DMS79 treated with DMSO at 0.1 percent for 48 hours (cell line): ENCODE data around the gene WDR82.

Source experiments
- DNase-seq: peaks from one replicate; lab custom pipeline; 2025; lab: John Stamatoyannopoulos, UW

WDR82 gene

DNA sequence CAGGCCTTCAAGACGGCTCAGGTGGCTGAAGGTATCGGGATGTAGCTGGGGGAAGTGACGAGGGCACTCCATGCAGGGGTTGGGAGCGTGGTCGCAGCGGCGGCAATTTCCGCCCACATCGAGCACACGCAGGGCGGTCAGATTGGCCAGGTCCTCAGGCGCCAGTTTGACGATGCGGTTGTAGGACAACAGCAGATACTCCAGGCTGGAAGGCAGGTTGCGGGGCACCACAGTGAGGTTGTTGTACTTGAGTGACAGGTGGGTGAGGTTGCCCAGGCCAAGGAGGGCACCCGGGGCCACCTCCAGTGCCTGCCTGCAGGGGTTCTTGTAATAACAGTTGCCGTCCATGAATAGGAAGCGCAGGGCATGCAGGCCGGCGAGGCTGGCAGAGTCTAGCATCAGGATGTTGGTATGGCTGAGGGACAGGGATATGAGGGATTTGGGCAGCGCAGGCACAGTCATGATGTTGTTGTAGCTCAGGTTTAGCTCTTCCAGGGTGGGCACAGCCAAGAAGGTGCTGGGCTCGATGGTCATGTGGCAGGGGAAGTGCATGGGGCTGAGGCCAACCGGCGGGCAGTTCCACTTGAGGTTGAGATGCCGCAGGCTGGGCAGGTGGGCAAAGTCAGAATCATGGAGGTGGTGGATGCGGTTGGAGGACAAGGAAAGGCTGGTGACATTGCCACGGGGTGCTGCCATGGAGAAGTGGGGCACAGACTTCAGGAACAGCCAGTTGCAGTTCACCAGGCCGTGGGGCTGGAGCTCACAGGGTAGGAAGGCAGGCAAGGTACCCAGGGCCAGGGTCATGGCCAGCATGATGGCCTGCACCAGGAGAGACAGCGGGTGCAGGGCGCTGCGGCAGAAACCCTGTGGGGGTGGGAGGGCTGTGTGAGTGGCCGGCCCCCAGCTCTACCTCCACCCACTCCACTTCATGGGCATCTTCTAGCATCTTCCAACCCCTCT, 54.7 kb downstream of the WDR82 start:
- no peak for DNase-seq

DNA sequence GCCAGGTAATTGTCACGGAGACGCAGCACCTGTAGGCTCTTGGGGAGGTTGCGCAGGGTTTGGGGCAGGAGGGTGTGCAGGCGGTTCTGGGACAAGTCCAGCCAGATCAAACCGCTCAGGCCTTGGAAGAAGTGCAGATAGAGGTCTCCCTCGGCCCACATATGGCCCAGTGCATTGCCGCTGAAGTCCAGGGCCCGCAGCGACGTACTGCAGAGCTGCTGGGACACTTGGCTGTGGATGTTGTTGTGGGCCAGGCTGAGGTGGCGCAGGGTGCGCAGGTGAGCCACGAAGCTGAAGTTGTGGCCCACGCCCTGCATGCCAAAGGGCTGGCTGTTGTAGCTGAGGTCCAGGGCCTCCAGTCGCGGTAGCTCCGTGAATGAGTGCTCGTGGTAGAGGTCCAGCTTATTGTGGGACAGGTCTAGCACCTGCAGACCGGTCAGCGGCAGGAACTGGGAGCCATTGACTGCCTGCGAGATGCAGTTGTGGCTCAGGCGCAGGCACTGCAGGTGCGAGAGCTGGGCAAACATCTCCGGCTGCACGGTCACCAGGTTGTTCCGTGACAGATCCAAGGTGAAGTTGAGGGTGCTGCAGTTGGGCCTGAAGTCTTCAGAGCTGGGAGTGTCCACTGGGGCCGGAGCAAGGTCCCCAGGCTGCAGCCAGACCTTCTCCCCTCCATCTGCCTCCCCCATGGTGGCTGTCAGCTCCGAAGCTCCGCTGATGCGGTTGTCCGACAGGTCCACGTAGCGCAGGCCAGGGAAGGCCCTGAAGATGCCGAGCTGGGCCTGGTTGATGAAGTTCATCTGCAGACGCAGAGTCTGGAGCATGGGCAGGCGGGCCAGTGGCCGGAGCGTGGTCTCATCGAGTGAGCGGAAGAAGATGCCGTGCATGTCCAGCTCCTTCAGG, 55.9 kb downstream of the WDR82 start:
- DNase-seq = no peak

DNA sequence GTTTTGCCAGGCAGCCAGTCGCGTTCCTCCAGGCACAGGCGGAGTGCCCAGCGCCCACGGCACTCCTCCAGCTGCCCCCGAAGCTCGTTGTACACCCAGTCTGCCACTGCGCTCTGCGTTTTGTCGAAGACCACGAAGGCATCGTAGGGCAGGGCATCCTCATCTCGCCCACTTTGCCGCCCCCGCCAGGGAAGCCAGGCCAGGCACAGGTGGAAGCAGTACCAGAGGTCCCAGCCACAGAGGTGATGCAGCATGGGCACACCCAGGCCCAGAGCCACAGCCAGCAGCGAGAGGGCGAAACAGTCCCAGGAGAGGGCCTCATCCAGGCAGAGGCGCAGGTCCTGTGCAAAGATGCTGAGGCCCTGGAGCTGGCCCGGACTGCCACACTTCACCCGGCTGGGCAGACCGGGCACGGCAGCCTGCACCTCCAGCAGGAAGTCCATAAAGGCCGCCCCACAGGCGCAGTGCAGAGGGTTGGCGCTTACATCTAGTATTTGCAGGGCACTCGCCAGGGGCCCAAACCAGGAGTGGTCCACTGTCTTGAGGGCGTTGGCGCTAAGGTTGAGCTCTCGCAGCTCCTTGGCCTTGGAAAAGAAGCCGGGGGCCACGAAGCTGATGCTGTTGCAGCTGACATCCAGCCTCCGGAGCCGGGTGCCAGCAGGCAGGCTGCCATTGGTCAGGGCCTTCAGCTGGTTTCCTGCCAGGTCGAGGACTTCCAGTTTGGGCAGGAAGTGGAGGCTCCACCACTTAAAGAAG, 56.7 kb downstream of the WDR82 start:
- DNase-seq = no peak

DNA sequence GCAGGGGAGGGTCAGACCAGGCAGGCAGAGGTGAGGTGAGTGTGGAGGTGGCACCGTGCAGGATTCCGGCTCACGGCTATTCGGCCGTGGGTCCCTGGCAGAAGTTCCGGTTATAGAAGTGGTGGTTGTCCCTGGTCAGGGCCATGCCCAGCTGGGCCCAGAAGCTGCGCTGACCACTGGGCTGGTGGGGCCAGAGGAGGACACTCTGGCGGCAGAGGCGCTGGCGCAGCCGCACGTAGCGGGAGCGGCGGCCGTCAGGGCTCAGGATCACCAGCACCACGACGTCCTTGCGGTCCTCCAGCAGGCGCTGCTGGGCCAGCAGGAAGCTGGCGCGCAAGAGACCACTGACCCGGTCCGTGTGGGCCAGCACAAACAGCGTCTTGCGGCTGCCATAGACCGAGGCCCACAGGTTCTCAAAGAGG, 57.3 kb downstream of the WDR82 start:
- no peak for DNase-seq

DNA sequence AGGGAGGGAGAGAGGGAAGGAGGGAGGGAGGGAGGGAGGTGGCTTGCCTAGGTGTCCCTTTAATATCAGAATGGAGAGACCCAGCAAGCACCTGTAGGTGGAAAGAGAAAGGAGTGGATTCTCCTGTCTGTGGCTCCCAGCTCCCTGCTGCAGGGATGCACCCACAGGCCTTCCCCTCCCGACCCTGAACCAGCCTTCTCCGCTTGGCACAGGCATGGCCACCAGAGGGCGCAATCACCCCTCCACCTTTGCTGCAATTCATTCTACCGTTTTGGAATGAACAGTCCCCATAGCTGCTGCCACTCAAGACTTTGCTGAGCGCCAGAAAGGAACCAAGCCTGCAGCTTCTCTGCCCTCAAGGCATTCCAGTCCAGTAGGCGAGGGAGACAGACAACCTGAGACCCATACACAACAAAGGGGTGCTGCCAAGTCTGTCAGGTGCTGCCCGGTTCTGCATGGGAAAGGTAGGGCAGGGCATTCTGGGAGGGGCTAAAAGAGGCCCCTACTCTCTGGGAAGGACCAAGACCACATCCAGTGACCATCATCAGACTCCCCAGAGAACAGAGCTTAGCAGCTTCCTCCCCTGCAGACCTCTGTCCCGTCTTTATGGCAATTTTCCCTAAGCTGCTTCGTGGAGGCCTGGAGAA, 57.9 kb downstream of the WDR82 start:
- peak; percentile 39 for DNase-seq

DNA sequence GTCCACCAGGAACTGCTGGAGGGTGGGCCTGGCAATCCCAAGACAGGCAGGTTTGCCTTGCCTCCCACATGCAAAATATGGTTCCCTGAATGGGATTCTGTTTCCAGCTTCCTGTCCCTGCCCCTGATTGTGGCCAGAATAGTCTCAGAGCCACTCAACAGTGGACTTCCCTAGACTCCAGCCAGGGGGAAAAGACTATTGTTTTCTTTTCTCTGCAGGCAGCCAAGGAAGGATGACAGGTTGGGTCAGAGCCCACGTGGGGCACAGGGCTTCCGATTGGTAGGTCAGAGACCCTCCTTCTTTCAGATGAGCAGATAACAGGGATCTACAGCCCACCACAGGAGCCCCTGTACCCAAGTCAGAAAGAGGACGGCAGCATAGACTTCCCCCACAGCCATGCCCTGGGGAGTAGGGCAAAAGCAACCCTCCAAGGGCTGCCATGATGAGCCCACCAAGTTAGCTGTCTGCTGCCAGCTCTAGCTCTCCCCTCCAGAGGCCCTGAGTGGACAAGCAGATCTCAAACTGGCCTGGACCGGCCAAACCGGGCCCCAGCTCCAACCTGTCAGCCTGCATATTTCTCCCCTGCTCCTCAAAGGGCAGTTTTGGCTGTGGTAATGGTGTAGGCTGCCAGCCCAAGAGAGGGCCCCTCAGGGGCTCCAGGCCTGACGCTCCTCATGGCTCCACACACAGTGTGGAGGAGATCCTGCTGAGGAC, 59.4 kb downstream of the WDR82 start:
- no peak for DNase-seq

DNA sequence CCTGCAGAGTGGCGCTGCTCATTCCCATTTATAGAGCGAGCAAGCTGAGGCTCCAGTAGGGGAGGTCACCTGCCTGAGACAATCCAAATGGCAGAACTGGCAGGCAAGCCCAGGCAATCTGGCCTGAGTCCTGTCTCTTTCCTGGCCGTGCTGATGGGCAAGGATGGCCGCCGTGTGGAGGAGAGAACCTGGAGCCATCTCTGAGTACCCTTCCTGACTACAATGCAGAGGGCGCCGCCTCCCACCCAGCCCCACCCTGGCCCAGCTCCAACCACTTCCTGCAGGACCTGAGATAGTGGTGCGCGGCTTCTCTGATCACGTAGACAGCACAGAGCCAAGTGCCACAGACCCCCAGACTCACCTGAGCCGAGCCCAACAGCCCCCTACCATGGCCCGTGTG, 60.0 kb downstream of the WDR82 start:
- no peak for DNase-seq

DNA sequence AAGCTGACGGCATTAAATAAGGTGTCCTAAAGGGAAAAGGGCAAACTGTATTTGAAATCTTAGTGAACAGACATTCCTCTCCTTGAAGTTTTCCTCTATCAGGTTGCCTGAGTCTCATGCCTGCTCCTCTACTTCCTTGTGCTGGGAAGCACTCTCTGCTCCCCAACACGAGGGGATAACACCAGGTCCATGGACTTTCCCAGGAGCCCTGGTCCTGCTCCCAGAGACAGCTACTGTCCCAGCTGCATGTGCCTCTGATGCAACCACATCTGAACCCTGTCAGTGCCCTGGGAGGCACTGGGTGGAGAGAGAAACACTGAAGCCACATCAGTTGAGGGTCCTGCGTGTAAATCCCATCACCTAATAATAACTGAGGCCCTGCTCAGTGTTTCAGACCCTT, 60.4 kb downstream of the WDR82 start:
- no peak for DNase-seq

DNA sequence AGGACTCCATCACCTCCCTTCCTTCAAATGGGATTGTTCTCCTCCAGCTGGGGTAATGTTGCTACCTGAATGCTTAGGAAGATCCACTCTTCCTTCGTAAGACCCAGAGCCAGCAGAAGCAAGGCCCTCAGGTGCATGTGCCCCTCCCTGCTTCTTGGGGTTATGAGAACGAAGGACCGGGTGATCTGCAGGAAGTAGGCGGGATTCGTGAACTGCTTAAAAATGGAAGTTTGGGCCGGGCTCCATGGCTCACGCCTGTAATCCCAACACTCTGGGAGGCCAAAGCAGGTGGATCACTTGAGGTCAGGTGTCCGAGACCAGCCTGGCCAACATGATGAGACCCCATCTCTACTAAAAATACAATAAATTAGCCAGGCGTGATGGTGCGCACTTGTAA, 61.0 kb downstream of the WDR82 start:
- DNase-seq = no peak

DNA sequence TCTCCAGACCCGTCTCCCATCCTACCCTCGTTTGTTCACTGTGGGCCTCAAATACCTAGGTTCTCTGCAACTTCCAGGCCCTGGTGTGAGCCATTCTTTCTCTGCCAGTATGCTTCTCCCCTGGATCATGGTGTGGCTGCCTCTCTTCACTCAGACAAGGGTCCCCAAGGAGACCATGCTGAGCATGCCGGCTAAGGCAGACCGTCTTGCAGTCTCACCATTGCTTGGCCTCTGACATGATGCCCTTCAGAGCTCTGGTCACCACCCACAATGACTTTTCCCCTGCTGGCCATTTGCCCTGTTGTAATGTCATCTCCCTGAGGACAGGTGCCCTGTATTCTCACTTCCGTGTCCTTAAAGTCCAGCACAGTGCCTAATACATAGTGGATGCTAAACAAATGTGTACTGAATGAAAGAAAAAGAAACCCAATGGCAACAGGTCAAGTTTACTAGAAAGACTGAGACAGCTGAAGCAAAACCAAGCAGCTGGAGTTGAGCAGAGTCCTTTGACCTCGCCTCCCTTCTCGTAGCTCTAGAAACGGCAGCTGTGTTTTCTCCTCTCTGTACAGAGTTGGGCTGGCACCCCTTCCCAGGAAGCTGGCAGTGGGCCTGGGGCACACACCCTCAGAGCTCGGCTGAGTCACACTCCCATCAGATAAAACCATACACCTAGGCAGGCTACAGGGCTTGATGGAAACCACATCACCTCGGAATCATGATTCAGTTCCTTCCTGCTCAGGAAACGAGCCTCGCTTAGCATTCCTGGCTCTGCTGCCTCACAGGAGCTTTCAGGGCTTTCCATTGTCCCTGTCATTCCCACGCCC, 61.7 kb downstream of the WDR82 start:
- DNase-seq = peak; percentile 28

DNA sequence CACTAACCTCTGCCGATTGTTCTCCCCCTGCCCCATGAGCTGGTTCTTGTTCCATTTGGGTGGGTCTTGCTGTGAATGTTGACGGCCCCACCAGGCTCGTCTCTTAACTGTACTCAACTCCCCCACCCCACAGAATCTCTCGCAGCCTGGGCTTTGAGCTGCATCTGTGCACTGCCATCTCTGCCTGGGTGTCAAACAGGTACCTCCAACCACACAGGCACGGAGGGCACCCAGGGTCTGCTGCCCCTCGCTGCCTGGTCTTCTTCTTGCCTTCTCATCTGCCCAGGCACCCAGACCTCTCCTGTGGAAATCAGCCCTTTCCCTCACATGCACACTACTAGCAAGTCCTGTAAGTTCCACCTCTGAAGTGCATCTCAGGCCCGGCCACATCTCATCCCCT, 63.1 kb downstream of the WDR82 start:
- DNase-seq = no peak

DNA sequence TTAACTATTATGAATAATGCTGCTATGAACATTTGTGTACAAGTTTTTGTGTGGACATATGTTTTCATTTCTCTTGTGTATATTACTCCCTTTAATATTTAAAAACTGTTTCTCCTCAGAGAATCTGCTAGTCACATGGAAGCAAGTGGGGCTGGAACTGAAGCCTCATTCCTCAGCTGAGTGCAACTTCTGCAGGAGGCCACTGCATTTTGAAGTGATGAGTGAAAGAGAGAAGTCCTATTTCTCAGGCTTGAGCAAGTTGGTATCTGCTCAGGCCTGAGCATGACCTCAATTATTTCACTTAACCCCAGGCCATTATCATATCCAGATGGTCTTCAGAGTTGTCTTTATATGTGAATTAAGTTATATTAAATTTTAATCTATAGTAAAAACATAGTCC, 64.5 kb downstream of the WDR82 start:
- no peak for DNase-seq

DNA sequence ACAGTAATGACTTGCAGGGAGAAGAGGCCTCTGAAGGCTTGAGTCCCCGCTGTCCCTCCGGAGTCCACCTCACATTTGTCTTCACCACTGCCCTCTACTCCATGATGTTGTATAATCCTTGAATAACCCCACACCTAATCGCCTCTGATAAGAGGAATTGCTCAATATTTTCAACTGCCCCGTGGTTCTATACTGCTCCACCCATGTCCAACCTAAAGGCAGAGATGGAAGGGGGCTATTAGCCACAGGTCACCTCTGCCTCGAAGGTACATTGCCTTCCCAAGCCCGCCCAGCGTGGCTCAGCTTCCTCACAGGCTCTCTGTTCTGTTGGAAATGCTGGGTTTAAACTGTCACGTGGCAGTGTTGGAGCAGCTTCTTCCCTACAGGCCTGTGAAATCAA, 65.4 kb downstream of the WDR82 start:
- DNase-seq = no peak

DNA sequence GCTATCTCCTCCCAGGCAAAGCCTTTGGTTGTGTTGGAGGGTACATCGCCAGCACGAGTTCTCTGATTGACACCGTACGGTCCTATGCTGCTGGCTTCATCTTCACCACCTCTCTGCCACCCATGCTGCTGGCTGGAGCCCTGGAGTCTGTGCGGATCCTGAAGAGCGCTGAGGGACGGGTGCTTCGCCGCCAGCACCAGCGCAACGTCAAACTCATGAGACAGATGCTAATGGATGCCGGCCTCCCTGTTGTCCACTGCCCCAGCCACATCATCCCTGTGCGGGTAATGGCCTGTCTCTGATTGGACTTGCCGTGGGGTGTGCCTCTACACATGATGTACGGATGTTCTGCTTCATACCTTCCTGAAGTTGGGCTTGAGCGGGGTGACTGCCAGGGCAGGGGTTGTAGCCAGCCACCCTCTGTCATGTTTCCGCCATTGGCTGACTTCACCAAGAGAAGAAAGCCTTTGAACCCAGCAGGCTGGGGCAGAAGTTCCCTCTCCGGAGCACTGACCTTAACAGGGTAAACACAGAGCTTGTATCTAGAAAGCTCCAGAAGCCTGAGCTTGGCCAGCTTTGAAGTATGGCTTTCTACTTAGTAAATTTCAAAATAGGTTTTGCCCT, 67.1 kb downstream of the WDR82 start:
- no peak for DNase-seq

DNA sequence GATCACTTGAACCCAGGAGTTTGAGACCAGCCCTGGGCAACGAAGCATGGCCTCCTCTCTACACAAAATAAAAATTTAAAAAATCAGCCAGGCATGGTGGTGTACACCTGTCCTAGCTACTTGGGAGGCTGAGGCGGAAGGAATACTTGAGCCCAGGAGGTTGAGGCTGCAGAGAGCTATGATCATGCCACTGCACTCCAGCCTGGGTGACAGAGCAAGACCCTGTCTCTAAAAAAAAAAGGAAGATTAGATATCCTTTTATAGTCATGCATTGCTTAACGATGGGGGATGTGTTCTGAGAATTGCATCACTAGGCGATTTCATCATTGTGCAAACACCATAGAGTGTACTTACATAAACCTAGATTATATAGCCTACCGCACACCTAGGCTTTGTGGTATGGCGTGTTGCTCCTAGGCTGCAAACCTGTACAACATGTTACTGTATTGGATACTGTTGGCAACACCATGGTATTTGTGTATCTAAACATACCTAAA, 67.9 kb downstream of the WDR82 start:
- no peak for DNase-seq

DNA sequence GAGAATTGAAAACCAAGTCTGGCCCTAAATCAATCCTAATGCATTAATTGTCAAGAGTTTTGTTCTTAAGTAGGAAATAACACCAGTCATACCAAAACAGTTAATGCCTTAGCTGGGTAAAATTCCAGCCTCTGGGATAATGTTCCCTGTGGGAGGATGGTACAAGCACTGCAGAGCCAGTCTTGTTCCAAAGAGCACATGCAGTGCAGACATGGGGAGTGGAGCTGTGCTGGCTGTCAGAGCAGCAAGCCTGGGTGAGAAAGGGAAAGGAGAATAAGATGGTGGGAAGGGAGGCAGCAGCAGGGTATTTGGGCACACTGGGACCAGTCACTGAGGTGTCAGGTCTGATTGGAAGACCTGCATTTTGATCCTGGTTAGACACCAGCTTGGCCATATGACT, 68.4 kb downstream of the WDR82 start:
- DNase-seq = no peak

DNA sequence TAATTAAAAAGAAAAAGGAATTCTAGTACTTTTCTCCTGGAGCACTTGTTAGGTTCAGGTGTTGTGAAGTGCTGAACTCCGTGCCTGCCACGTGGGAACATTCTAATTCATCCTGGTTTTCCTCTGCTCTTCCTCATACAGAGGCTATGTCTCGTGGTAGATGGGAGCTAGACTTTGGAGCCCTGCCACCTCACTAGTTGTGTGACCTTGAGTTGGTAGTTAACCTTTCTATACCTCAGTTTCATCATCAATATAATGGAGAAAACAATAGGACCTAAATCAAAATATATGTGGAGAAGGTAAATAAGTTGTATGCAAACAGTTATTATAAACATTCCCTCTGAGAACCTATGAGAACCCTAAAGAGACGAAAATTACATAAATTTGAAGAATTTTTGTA, 69.9 kb downstream of the WDR82 start:
- DNase-seq = no peak

DNA sequence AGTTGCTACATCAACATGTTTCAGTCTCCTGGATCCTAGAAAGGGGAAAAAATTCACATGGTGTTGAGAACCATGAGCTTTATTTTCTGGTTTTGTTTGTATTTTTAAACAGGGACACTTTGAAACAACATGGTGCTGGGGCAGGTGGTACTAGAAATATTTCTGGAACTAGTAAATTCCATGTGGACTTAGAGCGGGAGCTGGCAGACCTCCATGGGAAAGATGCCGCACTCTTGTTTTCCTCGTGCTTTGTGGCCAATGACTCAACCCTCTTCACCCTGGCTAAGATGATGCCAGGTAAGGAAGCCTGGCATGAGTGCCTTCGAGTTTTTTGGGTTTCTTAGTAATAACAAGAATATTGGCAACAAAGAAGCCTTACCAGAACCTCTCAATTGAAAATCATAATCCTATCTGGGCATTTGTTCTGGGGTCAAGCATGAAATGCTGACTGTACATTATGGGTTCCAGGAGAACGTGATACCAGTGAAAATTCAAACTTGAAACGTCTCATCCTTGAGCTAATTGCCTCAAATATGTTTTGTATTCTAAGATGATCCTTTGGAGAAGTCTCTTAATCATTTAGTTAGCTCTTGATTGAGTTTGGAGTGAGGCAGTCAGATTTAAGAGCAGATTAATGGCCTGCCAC, 72.6 kb downstream of the WDR82 start:
- DNase-seq = no peak
